Measurements from ENCODE around the gene PDXK. TPM values are rescaled to one million over a fixed set of nuclear protein-coding genes. Genes with fewer than 3 reads are reported as not detected.

The PDXK gene
- total RNA-seq, 4 donors from 2014 or later: 45.0 to 66.0 (median 57.4) TPM

DNA sequence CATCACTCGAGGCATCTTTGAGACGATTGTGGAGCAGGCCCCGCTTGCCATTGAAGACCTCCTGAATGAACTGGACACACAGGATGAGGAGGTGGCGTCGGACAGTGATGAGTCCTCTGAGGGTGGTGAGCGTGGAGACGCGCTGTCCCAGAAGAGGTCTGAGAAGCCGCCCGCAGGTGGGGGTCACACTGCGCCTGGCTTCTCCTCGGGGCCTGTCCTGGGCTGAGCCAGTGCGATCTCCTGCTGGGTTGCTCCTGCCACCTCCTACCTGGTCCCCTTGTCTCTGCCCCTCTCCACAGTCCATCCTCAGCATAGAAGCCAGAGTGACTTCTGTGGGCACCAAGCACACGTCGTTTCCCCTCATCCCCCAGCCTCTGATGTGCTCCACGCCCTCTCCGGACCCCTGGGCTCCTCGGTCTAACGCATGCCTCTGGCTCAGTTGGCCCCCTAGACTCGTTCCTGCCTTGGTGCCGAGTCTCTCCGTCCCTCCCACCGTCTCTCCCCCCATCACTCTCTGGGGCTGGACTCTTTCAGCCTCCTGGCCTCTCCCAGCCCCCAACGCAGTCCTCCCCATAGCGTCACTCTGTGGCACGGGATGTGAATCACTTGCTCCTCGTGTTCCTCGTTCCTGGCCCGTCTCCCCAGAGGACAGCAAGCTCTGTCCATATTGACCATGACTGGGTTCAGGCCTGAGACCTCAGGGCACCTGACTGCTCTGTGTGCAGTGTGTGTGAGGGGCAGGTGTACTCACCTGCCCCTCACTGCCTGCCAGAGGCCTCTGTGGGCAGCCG lies 79.2 kb downstream of the PDXK start:
- TF ChIP-seq POLR2A (IDR thresholded peaks at IDR 0.05) (no peak), EP300 (IDR thresholded peaks at IDR 0.05) (no peak), POLR2AphosphoS5 (IDR thresholded peaks at IDR 0.05) (no peak)
- TF ChIP-seq, protein P1, sequence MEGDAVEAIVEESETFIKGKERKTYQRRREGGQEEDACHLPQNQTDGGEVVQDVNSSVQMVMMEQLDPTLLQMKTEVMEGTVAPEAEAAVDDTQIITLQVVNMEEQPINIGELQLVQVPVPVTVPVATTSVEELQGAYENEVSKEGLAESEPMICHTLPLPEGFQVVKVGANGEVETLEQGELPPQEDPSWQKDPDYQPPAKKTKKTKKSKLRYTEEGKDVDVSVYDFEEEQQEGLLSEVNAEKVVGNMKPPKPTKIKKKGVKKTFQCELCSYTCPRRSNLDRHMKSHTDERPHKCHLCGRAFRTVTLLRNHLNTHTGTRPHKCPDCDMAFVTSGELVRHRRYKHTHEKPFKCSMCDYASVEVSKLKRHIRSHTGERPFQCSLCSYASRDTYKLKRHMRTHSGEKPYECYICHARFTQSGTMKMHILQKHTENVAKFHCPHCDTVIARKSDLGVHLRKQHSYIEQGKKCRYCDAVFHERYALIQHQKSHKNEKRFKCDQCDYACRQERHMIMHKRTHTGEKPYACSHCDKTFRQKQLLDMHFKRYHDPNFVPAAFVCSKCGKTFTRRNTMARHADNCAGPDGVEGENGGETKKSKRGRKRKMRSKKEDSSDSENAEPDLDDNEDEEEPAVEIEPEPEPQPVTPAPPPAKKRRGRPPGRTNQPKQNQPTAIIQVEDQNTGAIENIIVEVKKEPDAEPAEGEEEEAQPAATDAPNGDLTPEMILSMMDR (IDR thresholded peaks at IDR 0.05): no peak
- no peaks in the 10 kb centered on the region for H3K9me3 ChIP-seq
- no peak overlapping the region for H3K27ac ChIP-seq
- H3K36me3 ChIP-seq: peaks cover 100% of the 10 kb centered on the region
- no peak overlapping the region for H3K4me3 ChIP-seq
- no peak for DNase-seq (ENCODE audit: low spot score in 2 of 2)
- no peaks in the 10 kb centered on the region for H3K4me1 ChIP-seq
- WGBS: 91% methylated on average over 21 of the region's 30 CpGs
- H3K27me3 ChIP-seq: no peaks in the 10 kb centered on the region

DNA sequence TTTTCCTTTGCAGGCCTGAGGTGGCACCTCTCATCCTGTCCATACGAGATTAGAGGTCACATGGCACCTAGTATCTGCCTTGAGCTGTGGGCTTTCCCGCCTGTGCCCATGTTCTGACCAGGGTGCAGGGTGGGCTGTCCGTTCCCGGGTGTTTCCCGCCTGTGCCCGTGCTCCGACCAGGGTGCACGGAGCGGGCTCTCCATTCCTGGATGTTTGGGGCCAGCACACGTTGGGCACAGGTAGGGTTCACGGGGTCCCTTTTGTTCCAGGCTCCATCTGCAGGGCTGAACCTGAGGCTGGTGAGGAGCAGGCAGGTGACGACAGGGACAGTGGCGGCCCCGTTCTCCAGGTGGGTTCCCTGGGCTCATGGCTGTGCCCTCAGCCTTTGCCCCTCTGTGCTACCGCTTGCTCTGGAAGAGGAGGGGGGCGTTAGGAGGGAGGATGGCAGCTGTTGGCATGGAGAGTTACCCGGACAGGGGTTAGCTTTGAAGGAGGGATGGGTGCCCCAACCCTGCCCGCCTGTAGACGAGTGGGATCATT lies 80.4 kb downstream of the PDXK start:
- Histone ChIP-seq H3K4me3 (no peak overlapping the region), H3K36me3 (peaks cover 100% of the 10 kb centered on the region), H3K27ac (no peak overlapping the region), H3K9me3 (no peaks in the 10 kb centered on the region), H3K4me1 (no peaks in the 10 kb centered on the region), H3K27me3 (no peaks in the 10 kb centered on the region)
- no peak for TF ChIP-seq POLR2A (IDR thresholded peaks at IDR 0.05)
- no peak for TF ChIP-seq POLR2AphosphoS5 (IDR thresholded peaks at IDR 0.05)
- no peak for TF ChIP-seq EP300 (IDR thresholded peaks at IDR 0.05)
- DNase-seq (ENCODE audit: low spot score in 2 of 2): no peak
- WGBS: 83% methylated on average over 4 of the region's 19 CpGs

DNA sequence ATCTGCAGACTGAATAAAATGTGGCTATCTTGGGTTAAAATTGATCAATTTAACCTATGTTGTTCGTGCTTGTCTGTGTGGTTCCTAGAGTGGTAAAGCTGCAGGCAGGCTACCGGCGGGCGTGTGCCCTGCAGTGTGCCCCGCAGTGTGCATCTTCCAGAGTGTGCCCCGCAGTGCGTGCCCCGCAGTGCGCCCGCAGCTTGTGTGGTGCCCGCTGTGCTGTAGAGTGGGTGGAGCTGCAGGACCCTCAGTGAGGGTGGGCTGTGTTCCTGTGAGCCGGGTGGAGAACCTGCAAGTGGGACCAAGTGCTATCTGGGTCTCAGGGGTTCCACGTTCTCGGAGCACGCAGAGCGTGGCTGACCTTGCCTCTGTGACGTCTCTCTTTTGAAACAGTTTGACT lies 81.2 kb downstream of the PDXK start:
- no peaks in the 10 kb centered on the region for H3K4me1 ChIP-seq
- no peak for DNase-seq (ENCODE audit: low spot score in 2 of 2)
- no peak for TF ChIP-seq EP300 (IDR thresholded peaks at IDR 0.05)
- no peak for TF ChIP-seq POLR2AphosphoS5 (IDR thresholded peaks at IDR 0.05)
- TF ChIP-seq, protein P1 (IDR thresholded peaks at IDR 0.05): no peak
- TF ChIP-seq POLR2A (IDR thresholded peaks at IDR 0.05): no peak
- H3K27me3 ChIP-seq: no peaks in the 10 kb centered on the region
- H3K27ac ChIP-seq: no peak overlapping the region
- WGBS: 93% methylated on average over 16 of the region's 17 CpGs
- no peak overlapping the region for H3K4me3 ChIP-seq
- H3K9me3 ChIP-seq: no peaks in the 10 kb centered on the region
- peaks cover 99% of the 10 kb centered on the region for H3K36me3 ChIP-seq

DNA sequence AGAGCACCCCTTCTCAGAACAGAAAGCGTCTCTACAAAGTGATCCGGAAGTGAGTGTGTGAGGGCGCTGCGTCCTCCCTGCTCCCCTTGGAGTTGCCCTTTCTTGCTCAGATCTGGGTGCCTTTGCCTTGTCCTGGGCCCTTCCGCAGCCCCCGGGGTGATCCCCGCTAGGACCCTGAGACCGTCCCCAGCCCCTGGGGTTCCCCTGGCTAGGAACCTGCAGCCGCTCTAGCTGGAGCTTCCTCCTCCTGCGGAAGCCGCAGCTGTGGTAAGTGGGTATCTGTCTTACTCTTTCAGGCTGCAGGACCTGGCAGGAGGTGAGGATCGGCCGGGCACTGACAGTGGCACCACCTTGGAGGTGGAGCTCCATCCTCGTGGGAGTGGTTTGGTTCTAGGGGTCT lies 81.6 kb downstream of the PDXK start:
- TF ChIP-seq, protein P1 (IDR thresholded peaks at IDR 0.05): no peak
- TF ChIP-seq POLR2A (IDR thresholded peaks at IDR 0.05) (no peak), EP300 (IDR thresholded peaks at IDR 0.05) (no peak), POLR2AphosphoS5 (IDR thresholded peaks at IDR 0.05) (no peak)
- Histone ChIP-seq H3K9me3 (no peaks in the 10 kb centered on the region), H3K27ac (no peak overlapping the region), H3K27me3 (no peaks in the 10 kb centered on the region), H3K36me3 (peaks cover 94% of the 10 kb centered on the region), H3K4me1 (no peaks in the 10 kb centered on the region), H3K4me3 (no peak overlapping the region)
- WGBS: 97% methylated on average over 11 of the region's 14 CpGs
- peak in 1 of 2 donors; percentile 73 for DNase-seq (ENCODE audit: low spot score in 2 of 2)

DNA sequence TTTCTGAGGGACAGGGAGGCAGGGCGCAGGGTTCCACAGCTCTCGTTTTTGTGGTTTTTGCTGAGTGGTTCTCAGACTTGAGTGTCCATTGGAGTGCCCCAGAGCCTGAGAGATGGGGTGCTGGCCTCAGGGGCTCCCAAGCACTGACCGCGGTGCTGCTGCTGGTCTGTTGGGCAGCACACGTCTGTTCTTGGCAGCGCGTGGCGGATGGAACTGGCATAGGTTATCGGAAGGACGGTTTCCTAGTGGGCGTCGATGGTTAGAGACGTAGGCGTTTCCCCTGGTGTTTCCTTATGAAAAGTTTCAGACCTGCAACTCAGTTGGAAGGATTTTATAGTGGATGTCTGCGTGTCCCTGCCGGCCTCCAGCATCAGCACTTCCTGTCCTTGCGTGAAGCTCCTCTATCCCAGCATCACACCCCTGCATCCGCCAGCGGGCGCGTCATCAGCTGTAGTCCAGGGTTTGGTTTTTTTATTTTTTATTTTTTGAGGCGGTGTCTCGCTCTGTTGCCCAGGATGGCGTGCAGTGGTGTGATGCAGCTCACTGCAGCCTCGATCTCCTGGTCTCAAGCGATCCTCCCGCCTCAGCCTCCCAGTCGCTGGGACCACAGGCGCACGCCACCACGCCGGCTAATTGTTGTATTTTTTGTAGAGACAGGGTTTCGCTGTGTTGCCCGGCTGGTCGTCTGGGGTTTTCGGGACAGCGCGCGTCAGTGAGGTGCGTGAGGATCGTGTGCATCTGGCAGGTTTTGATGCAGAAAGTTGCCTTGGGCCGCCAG lies 82.3 kb downstream of the PDXK start:
- Histone ChIP-seq H3K9me3 (no peaks in the 10 kb centered on the region), H3K27me3 (no peaks in the 10 kb centered on the region), H3K4me1 (no peaks in the 10 kb centered on the region), H3K27ac (no peak overlapping the region), H3K4me3 (no peak overlapping the region), H3K36me3 (peaks cover 91% of the 10 kb centered on the region)
- 94% methylated on average over 41 of the region's 42 CpGs for WGBS
- no peak for DNase-seq (ENCODE audit: low spot score in 2 of 2)
- TF ChIP-seq EP300 (IDR thresholded peaks at IDR 0.05) (no peak), POLR2AphosphoS5 (IDR thresholded peaks at IDR 0.05) (no peak), POLR2A (IDR thresholded peaks at IDR 0.05) (no peak)
- TF ChIP-seq, protein P1 (IDR thresholded peaks at IDR 0.05): no peak
